IMR-90 (cell line): Measurements from ENCODE around the gene RNF186. TPM values are rescaled to one million over a fixed set of nuclear protein-coding genes. Genes with fewer than 3 reads are reported as not detected.

ENCODE experiments used
- ATAC-seq: fragments of 200-7000 bp; cut with Tn5 transposase; 2 replicates; pipeline ENCODE4 v1.9.1; 2020; ENCODE audit warnings: low read depth, mild to moderate bottlenecking, moderate library complexity
- BruUV-seq: library from RNA; stranded (reverse); fragments of 400-500 nt; replicated peaks from 2 replicates; lab custom pipeline; 2021; lab: Mats Ljungman, UMichigan
- CTCF ChIA-PET: fragments of 300-600 bp; formaldehyde crosslinking; extraction: SDS; loops from one replicate; lab custom pipeline; 2021; ENCODE audit warnings: antibody characterized with exemption; lab: Yijun Ruan, JAX
- POLR2A ChIA-PET: fragments of 300-600 bp; sonication (Branson Sonifier 250); formaldehyde crosslinking; loops from one replicate; lab custom pipeline; 2022; ENCODE audit warnings: antibody characterized with exemption; ENCODE audit not compliant: unreplicated experiment; lab: Charles Lee
- DNase-seq: peaks from one replicate; pipeline ENCODE4 v3.0.0; 2013
- H2AFZ ChIP-seq: replicated peaks from 2 replicates; pipeline ENCODE3; 2013; ENCODE audit warnings: low read length, mild to moderate bottlenecking; ENCODE audit not compliant: poor library complexity
- H2AK5ac ChIP-seq: 2 replicates; pipeline ENCODE4 v1.6.1; 2013; ENCODE audit warnings: low read depth, low read length, inconsistent platforms
- H2AK9ac ChIP-seq: replicated peaks from 2 replicates; pipeline ENCODE3; 2013; ENCODE audit warnings: mild to moderate bottlenecking, low read depth, low read length, moderate library complexity; ENCODE audit not compliant: poor library complexity
- H2BK120ac ChIP-seq: 2 replicates; pipeline ENCODE4 v1.6.1; 2013; ENCODE audit warnings: low read depth, low read length, inconsistent platforms
- H2BK15ac ChIP-seq: 3 replicates; pipeline ENCODE4 v1.6.1; 2013; ENCODE audit warnings: low read depth, low read length, inconsistent platforms
- H2BK20ac ChIP-seq: 2 replicates; pipeline ENCODE4 v1.6.1; 2013; ENCODE audit warnings: low read depth, mild to moderate bottlenecking, inconsistent platforms, low read length, moderate library complexity
- H2BK5ac ChIP-seq: 2 replicates; pipeline ENCODE4 v1.6.1; 2013; ENCODE audit warnings: mild to moderate bottlenecking, low read depth, low read length, inconsistent platforms; ENCODE audit not compliant: poor library complexity, severe bottlenecking
- H3K14ac ChIP-seq: replicated peaks from 2 replicates; pipeline ENCODE4 v1.6.1; 2013; ENCODE audit warnings: low read depth, low read length, inconsistent platforms
- H3K18ac ChIP-seq: 2 replicates; pipeline ENCODE4 v1.6.1; 2013; ENCODE audit warnings: low read depth, low read length, control low read depth
- H3K23ac ChIP-seq: 2 replicates; pipeline ENCODE4 v1.6.1; 2013; ENCODE audit warnings: low read depth, low read length, inconsistent platforms
- H3K27ac ChIP-seq: 2 replicates; pipeline ENCODE4 v1.5.1; 2013; ENCODE audit warnings: mild to moderate bottlenecking, control low read depth, low read length; ENCODE audit not compliant: insufficient read depth
- H3K27me3 ChIP-seq: 2 replicates; pipeline ENCODE4 v1.6.1; 2013; ENCODE audit warnings: low read length; ENCODE audit not compliant: control insufficient read depth, insufficient read depth
- H3K36me3 ChIP-seq: 2 replicates; pipeline ENCODE4 v1.6.1; 2013; ENCODE audit warnings: low read length, mixed read lengths; ENCODE audit not compliant: control insufficient read depth, insufficient read depth
- H3K4ac ChIP-seq: 2 replicates; pipeline ENCODE4 v1.6.1; 2013; ENCODE audit warnings: low read depth, low read length, inconsistent platforms
- H3K4me1 ChIP-seq: 2 replicates; pipeline ENCODE4 v1.6.1; 2013; ENCODE audit warnings: low read length, mixed read lengths; ENCODE audit not compliant: control insufficient read depth, insufficient read depth
- H3K4me2 ChIP-seq: 2 replicates; pipeline ENCODE4 v1.6.1; 2013; ENCODE audit warnings: low read depth, mild to moderate bottlenecking, control low read depth, low read length, moderate library complexity
- H3K4me3 ChIP-seq: 2 replicates; pipeline ENCODE4 v1.5.1; 2013; ENCODE audit warnings: low read depth, mild to moderate bottlenecking, control low read depth, low read length, moderate library complexity; ENCODE audit not compliant: insufficient read depth
- H3K56ac ChIP-seq: 2 replicates; pipeline ENCODE4 v1.6.1; 2013; ENCODE audit warnings: low read length, inconsistent platforms; ENCODE audit not compliant: insufficient read depth; ENCODE audit errors: extremely low read depth
- H3K79me1 ChIP-seq, 2 experiments: 2 replicates each; pipeline ENCODE4 v1.6.1; 2013; ENCODE audit warnings: low read length in 2 of 2, inconsistent platforms in 1 of 2, low read depth in 1 of 2
- H3K9ac ChIP-seq: 2 replicates; pipeline ENCODE4 v1.6.1; 2013; ENCODE audit warnings: low read depth, low read length, control low read depth
- H3K9me1 ChIP-seq: 2 replicates; pipeline ENCODE4 v1.6.1; 2013; ENCODE audit warnings: low read length, inconsistent platforms; ENCODE audit not compliant: insufficient read depth
- H3K9me3 ChIP-seq: 2 replicates; pipeline ENCODE4 v1.6.1; 2013; ENCODE audit warnings: low read length; ENCODE audit not compliant: control insufficient read depth, insufficient read depth
- H4K20me1 ChIP-seq: 2 replicates; pipeline ENCODE4 v1.6.1; 2013; ENCODE audit warnings: low read length, inconsistent platforms; ENCODE audit not compliant: insufficient read depth
- H4K5ac ChIP-seq: 2 replicates; pipeline ENCODE4 v1.6.1; 2013; ENCODE audit warnings: mild to moderate bottlenecking, low read depth, low read length, control low read depth
- H4K8ac ChIP-seq, 2 experiments: 2 replicates each; pipeline ENCODE4 v1.6.1; 2013; ENCODE audit warnings: low read depth in 2 of 2, low read length in 2 of 2, control low read depth in 1 of 2, inconsistent platforms in 1 of 2
- H4K91ac ChIP-seq: 2 replicates; pipeline ENCODE4 v1.6.1; 2013; ENCODE audit warnings: low read depth, low read length, inconsistent platforms; ENCODE audit not compliant: insufficient read depth
- BHLHE40 ChIP-seq: fragments of 150-350 bp; IDR thresholded peaks from 2 replicates; pipeline ENCODE4 v1.6.1; 2016; ENCODE audit warnings: mild to moderate bottlenecking, low read depth, low read length
- CHD1 ChIP-seq: IDR thresholded peaks from 2 replicates; pipeline ENCODE4 v1.6.1; 2012; ENCODE audit warnings: low read depth, low read length, improper control_type of control experiment
- CTCF ChIP-seq: conservative IDR thresholded peaks from 2 replicates; pipeline ENCODE4 v1.5.1; 2012; ENCODE audit warnings: mild to moderate bottlenecking, low read depth, low read length, improper control_type of control experiment
- ELK1 ChIP-seq: fragments of 150-350 bp; IDR thresholded peaks from 2 replicates; pipeline ENCODE4 v1.6.1; 2016; ENCODE audit warnings: low read depth, mild to moderate bottlenecking, low read length, moderate library complexity, borderline replicate concordance
- MAFK ChIP-seq: IDR thresholded peaks from 2 replicates; pipeline ENCODE4 v1.6.1; 2012; ENCODE audit warnings: low read depth, low read length, improper control_type of control experiment
- MXI1 ChIP-seq: IDR thresholded peaks from 2 replicates; pipeline ENCODE4 v1.6.1; 2012; ENCODE audit warnings: low read depth, mild to moderate bottlenecking, low read length, moderate library complexity, borderline replicate concordance
- NFE2L2 ChIP-seq: fragments of 150-350 bp; IDR thresholded peaks from 2 replicates; pipeline ENCODE4 v1.6.1; 2016; ENCODE audit warnings: low read depth, mild to moderate bottlenecking, low read length
- POLR2A ChIP-seq: IDR thresholded peaks from 2 replicates; pipeline ENCODE4 v1.6.1; 2012; ENCODE audit warnings: mild to moderate bottlenecking, low read depth, low read length
- RAD21 ChIP-seq: IDR thresholded peaks from 2 replicates; pipeline ENCODE4 v1.6.1; 2012; ENCODE audit warnings: low read length, improper control_type of control experiment
- RCOR1 ChIP-seq: IDR thresholded peaks from 2 replicates; pipeline ENCODE4 v1.6.1; 2012; ENCODE audit warnings: mild to moderate bottlenecking, low read length, improper control_type of control experiment; ENCODE audit not compliant: insufficient replicate concordance
- SMC3 ChIP-seq: fragments of 150-350 bp; IDR thresholded peaks from 2 replicates; pipeline ENCODE4 v1.6.1; 2016; ENCODE audit warnings: low read depth, mild to moderate bottlenecking, antibody characterized with exemption, low read length, moderate library complexity
- USF2 ChIP-seq: fragments of 150-350 bp; IDR thresholded peaks from 2 replicates; pipeline ENCODE4 v1.6.1; 2017; ENCODE audit warnings: mild to moderate bottlenecking, antibody characterized with exemption, low read length, low read depth
- WGBS, 2 experiments: methylation state at CpG; one replicate each; pipeline versions ENCODE4 v1.1.5 to v1.1.7; 2013; ENCODE audit warnings: missing lambda C conversion rate in 2 of 2; ENCODE audit not compliant: insufficient read length in 1 of 2; ENCODE audit errors: extremely low coverage in 2 of 2; 5-methylcytosine and 5-hydroxymethylcytosine counted together
- dilution Hi-C: fragments of 300-500 bp; cut with HindIII; formaldehyde crosslinking; loops from one replicate; pipeline ENCODE4 v1.14.3; 2018; ENCODE audit warnings: low sequenced_read_pairs; ENCODE audit not compliant: unreplicated experiment
- in situ Hi-C: fragments of 300-500 bp; cut with MboI; formaldehyde crosslinking; loops from 3 replicates; pipeline ENCODE4 v1.14.3; 2019; ENCODE audit warnings: low sequenced_read_pairs, inconsistent platforms, mixed read lengths
- intact Hi-C: fragments of 100-400 bp; cut with micrococcal nuclease; formaldehyde crosslinking; loops from 2 replicates; pipeline ENCODE4 v1.10.0; 2022
- polyA plus RNA-seq, 3 experiments: library from polyadenylated mRNA; depleted of rRNA; stranded (reverse); fragments of >200 nt; gene quantifications; 2 replicates each; pipeline ENCODE4 v1.2.3, GENCODE V29; 2012; ENCODE audit warnings: low replicate concordance in 1 of 3
- total RNA-seq: library from RNA; depleted of rRNA; stranded (reverse); fragments of >200 nt; gene quantifications from 2 replicates; pipeline ENCODE4 v1.2.3, GENCODE V29; 2012

RNF186 gene
- total and polyA plus RNA-seq, 2 of the 4 experiments (the other 2 are of a cell fraction), result not detected

GRCh38 chr1:19776933-19777332 is 38.1 kb downstream of the RNF186 start:
- in situ Hi-C loops (no loop called here), intact Hi-C loops (no loop called here), dilution Hi-C loops (no loop called here)
- H3K4me3 ChIP-seq, result no peak overlapping the region
- no peak overlapping the region for H4K91ac ChIP-seq
- no peak overlapping the region for H4K5ac ChIP-seq
- no peak overlapping the region for H2AFZ ChIP-seq
- H3K4me2 ChIP-seq, result no peak overlapping the region
- H3K14ac ChIP-seq, result no peak overlapping the region
- H3K9me3 ChIP-seq, result no peaks in the 10 kb centered on the region
- TF ChIP-seq USF2 (no peak), POLR2A (no peak), CHD1 (no peak), ELK1 (no peak), NFE2L2 (no peak), BHLHE40 (no peak), MXI1 (no peak), SMC3 (no peak), CTCF (no peak), RCOR1 (no peak), MAFK (no peak), RAD21 (no peak)
- no peak overlapping the region for H3K27ac ChIP-seq
- H2BK20ac ChIP-seq, result no peak overlapping the region
- POLR2A ChIA-PET, result no interaction called here
- no TSS peak for BruUV-seq
- no peak overlapping the region for H2AK5ac ChIP-seq
- peaks cover 20% of the 10 kb centered on the region for H3K36me3 ChIP-seq
- no peak overlapping the region for H3K4ac ChIP-seq
- DNase-seq (no peak), ATAC-seq (no peak)
- no peak overlapping the region for H3K23ac ChIP-seq
- H3K9ac ChIP-seq, result no peak overlapping the region
- H3K56ac ChIP-seq, result no peak overlapping the region
- no peak overlapping the region for H2BK5ac ChIP-seq
- H2AK9ac ChIP-seq, result no peak overlapping the region
- no peak overlapping the region for H3K18ac ChIP-seq
- whole genome bisulfite sequencing, 2 experiments, result no CpG with 5 or more reads among the region's 4 CpGs
- no peak overlapping the region for H2BK120ac ChIP-seq
- H4K8ac ChIP-seq, result no peak overlapping the region
- H3K27me3 ChIP-seq, result no peaks in the 10 kb centered on the region
- no peak overlapping the region for H2BK15ac ChIP-seq
- no peaks in the 10 kb centered on the region for H3K4me1 ChIP-seq
- CTCF ChIA-PET, result no interaction called here
- H3K79me1 ChIP-seq, result no peaks in the 10 kb centered on the region
- no peaks in the 10 kb centered on the region for H4K20me1 ChIP-seq
- no peaks in the 10 kb centered on the region for H3K9me1 ChIP-seq
